Body of pancreas (tissue), 4 donors: Measurements from ENCODE around the gene KCNJ18.
"Not testable (repeated sequence)": the region's sequence is repeated elsewhere in the genome, so short reads cannot be mapped to it uniquely, and the experiment has no call there.

Source experiments
- POLR2A ChIP-seq, 3 donors: fragments of 450-650 bp; IDR thresholded peaks; one replicate each; pipeline ENCODE4 v1.6.1; 2016; ENCODE audit warnings: antibody characterized with exemption in 3 of 3, mild to moderate bottlenecking in 2 of 3
- TF ChIP-seq, protein P1 (sequence below), 7 experiments: fragments of 450-650 bp in 4 of 7; fragments of 200-600 bp in 3 of 7; sonication (generic) in 3 of 7; IDR thresholded peaks; one replicate each; pipeline ENCODE4 v1.5.1; 2016 to 2019; ENCODE audit warnings: antibody characterized with exemption in 7 of 7

DNA sequence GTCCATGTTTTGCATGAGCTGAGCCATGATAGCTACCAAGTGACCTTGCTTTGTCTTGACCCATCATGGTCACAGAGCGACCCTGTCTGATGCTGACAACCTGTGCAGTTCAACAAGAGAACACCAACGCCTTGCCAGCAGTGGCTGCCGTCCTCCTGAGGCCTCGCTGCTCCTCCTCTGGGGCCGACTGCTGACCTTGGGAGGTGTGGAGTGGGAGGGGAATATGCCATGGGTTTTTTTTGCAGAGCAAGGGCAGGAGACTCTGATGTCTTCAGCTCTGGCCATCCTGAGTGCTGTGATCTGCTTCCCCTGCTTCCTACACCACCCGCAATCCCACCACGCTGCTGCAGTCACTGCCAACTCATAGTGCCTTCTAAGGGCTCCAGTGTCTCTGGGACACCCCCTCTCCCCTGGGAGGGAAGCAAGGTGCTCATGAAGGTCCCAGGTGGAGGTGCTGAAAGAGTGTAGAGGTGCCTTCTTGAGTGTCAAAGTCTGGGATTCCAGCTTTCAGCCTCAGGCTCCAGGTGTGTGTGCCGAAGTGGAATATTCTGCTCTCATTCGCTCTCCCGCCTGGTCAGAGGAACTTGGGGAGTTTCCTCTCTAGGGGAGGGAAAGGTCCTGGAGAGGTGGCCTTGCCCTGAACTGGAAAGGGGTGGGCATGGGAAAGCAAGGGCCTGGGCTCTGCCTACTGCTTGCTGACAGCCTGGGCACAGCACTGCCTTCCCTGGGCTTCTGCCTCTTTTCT is 22.5 kb upstream of the KCNJ18 start:
- TF ChIP-seq, protein P1, sequence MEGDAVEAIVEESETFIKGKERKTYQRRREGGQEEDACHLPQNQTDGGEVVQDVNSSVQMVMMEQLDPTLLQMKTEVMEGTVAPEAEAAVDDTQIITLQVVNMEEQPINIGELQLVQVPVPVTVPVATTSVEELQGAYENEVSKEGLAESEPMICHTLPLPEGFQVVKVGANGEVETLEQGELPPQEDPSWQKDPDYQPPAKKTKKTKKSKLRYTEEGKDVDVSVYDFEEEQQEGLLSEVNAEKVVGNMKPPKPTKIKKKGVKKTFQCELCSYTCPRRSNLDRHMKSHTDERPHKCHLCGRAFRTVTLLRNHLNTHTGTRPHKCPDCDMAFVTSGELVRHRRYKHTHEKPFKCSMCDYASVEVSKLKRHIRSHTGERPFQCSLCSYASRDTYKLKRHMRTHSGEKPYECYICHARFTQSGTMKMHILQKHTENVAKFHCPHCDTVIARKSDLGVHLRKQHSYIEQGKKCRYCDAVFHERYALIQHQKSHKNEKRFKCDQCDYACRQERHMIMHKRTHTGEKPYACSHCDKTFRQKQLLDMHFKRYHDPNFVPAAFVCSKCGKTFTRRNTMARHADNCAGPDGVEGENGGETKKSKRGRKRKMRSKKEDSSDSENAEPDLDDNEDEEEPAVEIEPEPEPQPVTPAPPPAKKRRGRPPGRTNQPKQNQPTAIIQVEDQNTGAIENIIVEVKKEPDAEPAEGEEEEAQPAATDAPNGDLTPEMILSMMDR (IDR thresholded peaks at IDR 0.05): not testable (repeated sequence)
- TF ChIP-seq POLR2A (IDR thresholded peaks at IDR 0.05): not testable (repeated sequence)
